DOHH2 (cell line): ENCODE results near the gene DUSP12.

Experiments
- CTCF ChIP-seq: fragments of 200-600 bp; sonication (generic); IDR thresholded peaks from one replicate; pipeline ENCODE4 v1.5.1; 2014; ENCODE audit warnings: antibody characterized with exemption, mild to moderate bottlenecking, low read depth, low read length; ENCODE audit not compliant: poor library complexity, severe bottlenecking
- EZH2phosphoT487 ChIP-seq: fragments of 200-600 bp; sonication (generic); IDR thresholded peaks from 2 replicates; pipeline ENCODE4 v1.6.1; 2017; ENCODE audit warnings: borderline replicate concordance, mild to moderate bottlenecking, antibody characterized with exemption, low read length, moderate library complexity, mixed read lengths

- TF ChIP-seq CTCF (no peak), EZH2phosphoT487 (no peak)
Measured at GRCh38 chr1:161801955-161802354, 52.4 kb downstream of the DUSP12 start.
